ENCODE data around the gene PPP1R16B.

- TF ChIP-seq, protein P1, sequence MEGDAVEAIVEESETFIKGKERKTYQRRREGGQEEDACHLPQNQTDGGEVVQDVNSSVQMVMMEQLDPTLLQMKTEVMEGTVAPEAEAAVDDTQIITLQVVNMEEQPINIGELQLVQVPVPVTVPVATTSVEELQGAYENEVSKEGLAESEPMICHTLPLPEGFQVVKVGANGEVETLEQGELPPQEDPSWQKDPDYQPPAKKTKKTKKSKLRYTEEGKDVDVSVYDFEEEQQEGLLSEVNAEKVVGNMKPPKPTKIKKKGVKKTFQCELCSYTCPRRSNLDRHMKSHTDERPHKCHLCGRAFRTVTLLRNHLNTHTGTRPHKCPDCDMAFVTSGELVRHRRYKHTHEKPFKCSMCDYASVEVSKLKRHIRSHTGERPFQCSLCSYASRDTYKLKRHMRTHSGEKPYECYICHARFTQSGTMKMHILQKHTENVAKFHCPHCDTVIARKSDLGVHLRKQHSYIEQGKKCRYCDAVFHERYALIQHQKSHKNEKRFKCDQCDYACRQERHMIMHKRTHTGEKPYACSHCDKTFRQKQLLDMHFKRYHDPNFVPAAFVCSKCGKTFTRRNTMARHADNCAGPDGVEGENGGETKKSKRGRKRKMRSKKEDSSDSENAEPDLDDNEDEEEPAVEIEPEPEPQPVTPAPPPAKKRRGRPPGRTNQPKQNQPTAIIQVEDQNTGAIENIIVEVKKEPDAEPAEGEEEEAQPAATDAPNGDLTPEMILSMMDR (conservative IDR thresholded peaks at IDR 0.05), result no peak
- TF ChIP-seq ZFX (IDR thresholded peaks at IDR 0.05), result no peak
Measured at GRCh38 chr20:38771621-38772020, 33.9 kb upstream of the PPP1R16B start.

All from C4-2B (cell line).